GM18873 (cell line): ENCODE results near the gene UBN1.
"Not testable (repeated sequence)": the region's sequence is repeated elsewhere in the genome, so short reads cannot be mapped to it uniquely, and the experiment has no call there.

Source experiments
- ATAC-seq: cut with Tn5 transposase; IDR thresholded peaks from one replicate; pipeline ENCODE4 v1.9.1; 2021; ENCODE audit warnings: mild to moderate bottlenecking, moderate library complexity, moderate number of reproducible peaks; ENCODE audit not compliant: unreplicated experiment, low FRiP score

The UBN1 gene

GRCh38 chr16:4882633-4883285, 35.5 kb downstream of the UBN1 start:
- ATAC-seq: no peak

- ATAC-seq: no peak
Measured at GRCh38 chr16:4883501-4883900, 36.2 kb downstream of the UBN1 start.

- no peak for ATAC-seq
Measured at GRCh38 chr16:4884209-4884608, 36.9 kb downstream of the UBN1 start.

GRCh38 chr16:4884972-4885874, 37.9 kb downstream of the UBN1 start:
- ATAC-seq: no peak

- ATAC-seq: no peak
Measured at GRCh38 chr16:4886151-4886550, 38.9 kb downstream of the UBN1 start.

- ATAC-seq: no peak
Measured at GRCh38 chr16:4888428-4889135, 41.3 kb downstream of the UBN1 start.

- no peak for ATAC-seq
Measured at GRCh38 chr16:4890026-4890425, 42.7 kb downstream of the UBN1 start.

- no peak for ATAC-seq
Measured at GRCh38 chr16:4890686-4891085, 43.4 kb downstream of the UBN1 start.

GRCh38 chr16:4891097-4891885, 44.0 kb downstream of the UBN1 start:
- ATAC-seq: no peak

- no peak for ATAC-seq
Measured at GRCh38 chr16:4891886-4892216, 44.6 kb downstream of the UBN1 start.

GRCh38 chr16:4892361-4893102, 45.3 kb downstream of the UBN1 start:
- ATAC-seq: no peak

GRCh38 chr16:4893103-4893862, 46.0 kb downstream of the UBN1 start:
- no peak for ATAC-seq

GRCh38 chr16:4894276-4895150, 47.2 kb downstream of the UBN1 start:
- ATAC-seq: no peak

- ATAC-seq: no peak
Measured at GRCh38 chr16:4895366-4895765, 48.1 kb downstream of the UBN1 start.

- not testable (repeated sequence) for ATAC-seq
Measured at GRCh38 chr16:4896761-4897160, 49.5 kb downstream of the UBN1 start.

- ATAC-seq: no peak
Measured at GRCh38 chr16:4897328-4897727, 50.0 kb downstream of the UBN1 start.

GRCh38 chr16:4898811-4899473, 51.7 kb downstream of the UBN1 start:
- ATAC-seq: no peak

GRCh38 chr16:4899474-4899846, 52.2 kb downstream of the UBN1 start:
- no peak for ATAC-seq
